ENCODE measurements around the gene DDX6.
"Not testable (repeated sequence)": the region's sequence is repeated elsewhere in the genome, so short reads cannot be mapped to it uniquely, and the experiment has no call there.

- not testable (repeated sequence) for TF ChIP-seq CTCF, POLR2A (IDR thresholded peaks at IDR 0.05)
Observed at GRCh38 chr11:118765095-118765691, 25.8 kb downstream of the DDX6 start.
